ENCODE results near the gene EEPD1.

The EEPD1 gene

GRCh38 chr7:36192053-36192824, 39.2 kb downstream of the EEPD1 start:
- peak; percentile 93 for DNase-seq

- DNase-seq = no peak
Measured at GRCh38 chr7:36192877-36193276, 39.8 kb downstream of the EEPD1 start.

GRCh38 chr7:36198854-36199266, 45.8 kb downstream of the EEPD1 start:
- DNase-seq = peak; percentile 45

GRCh38 chr7:36199329-36199728, 46.3 kb downstream of the EEPD1 start:
- no peak for DNase-seq

- no peak for DNase-seq
Measured at GRCh38 chr7:36201122-36201723, 48.2 kb downstream of the EEPD1 start.

GRCh38 chr7:36202398-36202797, 49.3 kb downstream of the EEPD1 start:
- DNase-seq = no peak

GRCh38 chr7:36203071-36203790, 50.2 kb downstream of the EEPD1 start:
- no peak for DNase-seq

- DNase-seq = no peak
Measured at GRCh38 chr7:36204044-36204663, 51.1 kb downstream of the EEPD1 start.

GRCh38 chr7:36204929-36205635, 52.0 kb downstream of the EEPD1 start:
- DNase-seq = no peak

GRCh38 chr7:36205803-36206202, 52.7 kb downstream of the EEPD1 start:
- no peak for DNase-seq

- peak; percentile 92 for DNase-seq
Measured at GRCh38 chr7:36207451-36208291, 54.6 kb downstream of the EEPD1 start.

GRCh38 chr7:36208426-36208825, 55.4 kb downstream of the EEPD1 start:
- DNase-seq = peak; percentile 21

GRCh38 chr7:36208997-36209813, 56.2 kb downstream of the EEPD1 start:
- DNase-seq = peak; percentile 41

- no peak for DNase-seq
Measured at GRCh38 chr7:36209814-36210183, 56.7 kb downstream of the EEPD1 start.

- DNase-seq = no peak
Measured at GRCh38 chr7:36210291-36210922, 57.4 kb downstream of the EEPD1 start.

GRCh38 chr7:36214608-36215456, 61.8 kb downstream of the EEPD1 start:
- no peak for DNase-seq

- DNase-seq = no peak
Measured at GRCh38 chr7:36215457-36215765, 62.4 kb downstream of the EEPD1 start.

GRCh38 chr7:36216063-36216684, 63.1 kb downstream of the EEPD1 start:
- DNase-seq = peak; percentile 59

All from HCEC 1CT (cell line).